ENCODE data around the gene SUSD5. TPM values are rescaled to one million over a fixed set of nuclear protein-coding genes. Genes with fewer than 3 reads are reported as not detected.

Gene SUSD5
- total RNA-seq, 1 donor from 2014 or later, result 1.9 TPM

DNA sequence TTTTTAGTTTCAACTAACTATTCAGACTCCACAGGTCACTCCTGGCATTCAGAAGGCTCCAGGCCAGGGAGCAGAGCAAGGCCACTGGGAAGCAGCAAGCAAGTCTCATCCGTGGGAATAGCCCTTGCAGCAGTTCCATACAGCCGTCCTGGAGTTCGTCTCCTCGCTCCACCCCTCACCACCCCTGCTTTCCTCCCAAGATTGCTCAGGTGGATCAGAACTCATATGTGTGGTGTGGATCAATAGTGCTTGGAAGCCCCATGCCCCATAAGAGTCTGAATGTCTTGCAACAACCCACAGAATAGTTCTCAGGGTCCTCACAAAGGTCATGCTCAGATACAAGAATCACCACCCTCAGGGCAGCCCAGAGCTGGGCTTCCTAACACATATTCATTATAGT, 44.5 kb downstream of the SUSD5 start:
- ATAC-seq (peak in 1 of 2 donors; percentile 22), DNase-seq (no peak)
- H3K4me1 ChIP-seq, result no peaks in the 10 kb centered on the region
- intact Hi-C loops (cut with DNase I), result no loop called here
- H3K9me3 ChIP-seq, result no peaks in the 10 kb centered on the region
- TF ChIP-seq CTCF (IDR thresholded peaks at IDR 0.05), result no peak
- no peak overlapping the region for H3K4me3 ChIP-seq
- H3K27ac ChIP-seq, result no peak overlapping the region
- no peaks in the 10 kb centered on the region for H3K36me3 ChIP-seq
- H3K27me3 ChIP-seq (ENCODE audit: low read depth), result no peaks in the 10 kb centered on the region

GRCh38 chr3:33173672-33174071, 44.9 kb downstream of the SUSD5 start:
- H3K27ac ChIP-seq, result no peak overlapping the region
- no peak overlapping the region for H3K4me3 ChIP-seq
- DNase-seq, result no peak
- H3K9me3 ChIP-seq, result no peaks in the 10 kb centered on the region
- no peak for TF ChIP-seq CTCF (IDR thresholded peaks at IDR 0.05)
- H3K36me3 ChIP-seq, result no peaks in the 10 kb centered on the region
- no peaks in the 10 kb centered on the region for H3K4me1 ChIP-seq
- H3K27me3 ChIP-seq (ENCODE audit: low read depth), result no peaks in the 10 kb centered on the region
- intact Hi-C loops (cut with DNase I), result no loop called here
- ATAC-seq, result no peak

GRCh38 chr3:33173103-33173502, 45.5 kb downstream of the SUSD5 start:
- DNase-seq (no peak), ATAC-seq (peak; percentile 36 to 51)
- H3K9me3 ChIP-seq, result no peaks in the 10 kb centered on the region
- intact Hi-C loops (cut with DNase I), result no loop called here
- H3K4me3 ChIP-seq, result no peak overlapping the region
- H3K4me1 ChIP-seq, result no peaks in the 10 kb centered on the region
- no peaks in the 10 kb centered on the region for H3K27me3 ChIP-seq (ENCODE audit: low read depth)
- H3K27ac ChIP-seq, result no peak overlapping the region
- H3K36me3 ChIP-seq, result no peaks in the 10 kb centered on the region
- TF ChIP-seq CTCF (IDR thresholded peaks at IDR 0.05), result no peak

DNA sequence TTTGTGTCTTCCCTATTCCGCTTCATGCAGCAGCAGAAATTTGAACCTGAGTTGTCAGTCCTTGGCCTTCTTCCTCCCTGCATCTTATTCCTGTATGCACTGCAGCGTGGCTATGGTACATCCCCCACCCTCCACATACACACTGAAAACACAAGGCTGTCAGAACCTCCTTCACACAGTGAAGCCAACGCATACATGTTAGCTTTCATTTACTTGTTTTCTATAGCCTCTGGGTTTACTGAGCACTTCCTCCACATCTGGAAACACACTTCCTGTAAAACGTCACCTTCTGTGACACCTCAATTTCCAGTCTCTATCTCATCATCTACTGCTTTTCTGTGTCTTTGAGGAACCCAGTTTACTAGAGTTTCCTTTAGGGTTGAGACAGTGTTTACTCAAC, 47.0 kb downstream of the SUSD5 start:
- Histone ChIP-seq H3K4me1 (no peaks in the 10 kb centered on the region), H3K27me3 (ENCODE audit: low read depth) (no peaks in the 10 kb centered on the region), H3K4me3 (no peak overlapping the region), H3K27ac (no peak overlapping the region), H3K36me3 (no peaks in the 10 kb centered on the region), H3K9me3 (no peaks in the 10 kb centered on the region)
- TF ChIP-seq CTCF (IDR thresholded peaks at IDR 0.05), result no peak
- ATAC-seq, result no peak
- DNase-seq, result no peak
- intact Hi-C loops (cut with DNase I), result no loop called here

DNA sequence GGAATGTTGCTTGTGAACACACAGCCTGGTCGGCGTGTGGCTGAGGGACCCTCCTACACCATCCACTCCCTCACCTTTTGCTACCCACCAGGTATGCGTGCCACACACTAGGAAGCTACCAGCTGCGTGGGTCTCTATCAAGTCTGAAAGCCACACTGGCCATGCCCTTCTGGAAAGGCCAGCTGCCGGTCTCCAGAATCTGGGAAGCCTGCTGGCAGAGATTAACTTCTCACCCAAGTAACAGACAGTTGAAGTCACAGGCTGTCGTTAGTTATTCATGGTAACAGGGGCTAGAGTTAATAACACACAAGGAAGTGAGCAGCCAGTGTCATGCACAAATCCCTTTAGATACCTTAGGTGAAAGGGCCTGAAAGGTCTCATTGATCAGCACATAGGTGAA, 48.1 kb downstream of the SUSD5 start:
- no peak for DNase-seq
- Histone ChIP-seq H3K27ac (no peak overlapping the region), H3K4me1 (no peaks in the 10 kb centered on the region), H3K9me3 (no peaks in the 10 kb centered on the region), H3K27me3 (ENCODE audit: low read depth) (no peaks in the 10 kb centered on the region), H3K36me3 (no peaks in the 10 kb centered on the region), H3K4me3 (no peak overlapping the region)
- intact Hi-C loops (cut with DNase I), result no loop called here
- ATAC-seq, result no peak
- no peak for TF ChIP-seq CTCF (IDR thresholded peaks at IDR 0.05)

Data from lower lobe of right lung (tissue), 2 donors.